GM19438 (cell line): ENCODE measurements around the gene RNF26.

Source experiments
- ATAC-seq: cut with Tn5 transposase; IDR thresholded peaks from one replicate; pipeline ENCODE4 v1.9.1; 2021; ENCODE audit warnings: low read depth; ENCODE audit not compliant: unreplicated experiment

RNF26 gene

GRCh38 chr11:119335091-119335654 is 846 bp downstream of the RNF26 start:
- no peak for ATAC-seq

- ATAC-seq, result no peak
Measured at GRCh38 chr11:119335655-119336543, 1.6 kb downstream of the RNF26 start.

GRCh38 chr11:119336744-119337469 is 2.6 kb downstream of the RNF26 start:
- no peak for ATAC-seq

GRCh38 chr11:119337581-119338317 is 3.4 kb downstream of the RNF26 start:
- no peak for ATAC-seq

- ATAC-seq, result no peak
Measured at GRCh38 chr11:119338318-119338890, 4.1 kb downstream of the RNF26 start.

GRCh38 chr11:119338965-119339588 is 4.8 kb downstream of the RNF26 start:
- ATAC-seq, result no peak

GRCh38 chr11:119339589-119340334 is 5.4 kb downstream of the RNF26 start:
- no peak for ATAC-seq

GRCh38 chr11:119340335-119341221 is 6.3 kb downstream of the RNF26 start, which contains the start of gene C1QTNF5:
Gene C1QTNF5, minus strand, starts transcription at chr11:119340883. Its CDS starts 486 bp downstream, at chr11:119340397.
- ATAC-seq, result no peak

- ATAC-seq, result no peak
Measured at GRCh38 chr11:119341222-119342022, 7.1 kb downstream of the RNF26 start.

- no peak for ATAC-seq
Measured at GRCh38 chr11:119342023-119342300, 7.6 kb downstream of the RNF26 start.

- ATAC-seq, result no peak
Measured at GRCh38 chr11:119342362-119343130, 8.2 kb downstream of the RNF26 start.

- ATAC-seq, result no peak
Measured at GRCh38 chr11:119343726-119344125, 9.4 kb downstream of the RNF26 start.

- no peak for ATAC-seq
Measured at GRCh38 chr11:119344291-119345010, 10.1 kb downstream of the RNF26 start.

GRCh38 chr11:119345685-119346084 is 11.4 kb downstream of the RNF26 start:
- no peak for ATAC-seq

GRCh38 chr11:119346605-119347004 is 12.3 kb downstream of the RNF26 start, which contains the start of gene MFRP:
Gene MFRP, minus strand, starts transcription at chr11:119346705. Its CDS starts 192 bp downstream, at chr11:119346513.
- ATAC-seq, result no peak

GRCh38 chr11:119347242-119347641 is 12.9 kb downstream of the RNF26 start:
- no peak for ATAC-seq
